BJ (cell line): ENCODE results near the gene PPARGC1A. TPM values are rescaled to one million over a fixed set of nuclear protein-coding genes. Genes with fewer than 3 reads are reported as not detected.

Experiments
- CTCF ChIA-PET: fragments of 350-600 bp; formaldehyde crosslinking; extraction: SDS; loops from one replicate; lab custom pipeline; 2021; ENCODE audit warnings: antibody characterized with exemption, inconsistent platforms; lab: Yijun Ruan, JAX
- POLR2A ChIA-PET: fragments of 300-600 bp; sonication (Branson Sonifier 250); formaldehyde crosslinking; extraction: SDS; loops from one replicate; lab custom pipeline; 2021; ENCODE audit warnings: antibody characterized with exemption; lab: Charles Lee
- DNase-seq: peaks from one replicate; pipeline ENCODE4 v3.0.0-alpha.2; 2011; ENCODE audit warnings: low read depth
- H3K27me3 ChIP-seq: 2 replicates; pipeline ENCODE4 v1.6.0; 2011; ENCODE audit warnings: low read length; ENCODE audit not compliant: control insufficient read depth, insufficient read depth
- H3K36me3 ChIP-seq: 2 replicates; pipeline ENCODE4 v1.5.1; 2011; ENCODE audit warnings: low read length; ENCODE audit not compliant: control insufficient read depth, insufficient read depth
- H3K4me3 ChIP-seq: 2 replicates; pipeline ENCODE4 v1.5.1; 2011; ENCODE audit warnings: low read depth, mild to moderate bottlenecking, control low read depth, low read length
- polyA plus RNA-seq: library from polyadenylated mRNA; depleted of rRNA; stranded (reverse); fragments of >200 nt; gene quantifications from 2 replicates; pipeline ENCODE4 v1.2.3, GENCODE V29; 2011
- TF ChIP-seq, protein P1 (sequence below): IDR thresholded peaks from 2 replicates; pipeline ENCODE4 v1.5.1; 2011; ENCODE audit warnings: low read depth, mild to moderate bottlenecking, control low read depth, inconsistent platforms, low read length, moderate library complexity; ENCODE audit not compliant: insufficient read depth

PPARGC1A gene
- polyA plus RNA-seq, 1 experiment, result 0.11 TPM

DNA sequence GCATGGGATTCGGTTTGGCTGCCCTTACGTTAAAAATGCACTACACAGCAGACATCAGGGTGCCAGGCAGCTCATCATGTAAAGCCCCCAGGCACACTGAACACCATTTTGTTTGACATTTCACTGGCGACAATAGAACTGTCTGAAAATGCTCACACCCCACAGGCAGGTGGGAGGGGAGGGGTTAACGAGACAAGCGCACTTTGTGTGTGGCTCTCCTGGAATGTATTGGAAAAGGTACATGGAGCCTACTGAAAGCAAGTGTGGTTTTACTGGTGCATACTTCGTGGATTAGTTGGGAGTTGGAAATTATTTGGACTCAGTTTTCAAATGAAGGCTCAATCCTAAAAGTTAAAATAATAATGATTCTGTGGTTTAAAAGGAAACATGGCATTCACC, 31.6 kb upstream of the PPARGC1A start:
- DNase-seq, result no peak
- ChIA-PET CTCF (no interaction called here), POLR2A (no interaction called here)
- H3K36me3 ChIP-seq, result no peaks in the 10 kb centered on the region
- no peaks in the 10 kb centered on the region for H3K27me3 ChIP-seq
- no peak overlapping the region for H3K4me3 ChIP-seq
- TF ChIP-seq, protein P1, sequence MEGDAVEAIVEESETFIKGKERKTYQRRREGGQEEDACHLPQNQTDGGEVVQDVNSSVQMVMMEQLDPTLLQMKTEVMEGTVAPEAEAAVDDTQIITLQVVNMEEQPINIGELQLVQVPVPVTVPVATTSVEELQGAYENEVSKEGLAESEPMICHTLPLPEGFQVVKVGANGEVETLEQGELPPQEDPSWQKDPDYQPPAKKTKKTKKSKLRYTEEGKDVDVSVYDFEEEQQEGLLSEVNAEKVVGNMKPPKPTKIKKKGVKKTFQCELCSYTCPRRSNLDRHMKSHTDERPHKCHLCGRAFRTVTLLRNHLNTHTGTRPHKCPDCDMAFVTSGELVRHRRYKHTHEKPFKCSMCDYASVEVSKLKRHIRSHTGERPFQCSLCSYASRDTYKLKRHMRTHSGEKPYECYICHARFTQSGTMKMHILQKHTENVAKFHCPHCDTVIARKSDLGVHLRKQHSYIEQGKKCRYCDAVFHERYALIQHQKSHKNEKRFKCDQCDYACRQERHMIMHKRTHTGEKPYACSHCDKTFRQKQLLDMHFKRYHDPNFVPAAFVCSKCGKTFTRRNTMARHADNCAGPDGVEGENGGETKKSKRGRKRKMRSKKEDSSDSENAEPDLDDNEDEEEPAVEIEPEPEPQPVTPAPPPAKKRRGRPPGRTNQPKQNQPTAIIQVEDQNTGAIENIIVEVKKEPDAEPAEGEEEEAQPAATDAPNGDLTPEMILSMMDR, result no peak

DNA sequence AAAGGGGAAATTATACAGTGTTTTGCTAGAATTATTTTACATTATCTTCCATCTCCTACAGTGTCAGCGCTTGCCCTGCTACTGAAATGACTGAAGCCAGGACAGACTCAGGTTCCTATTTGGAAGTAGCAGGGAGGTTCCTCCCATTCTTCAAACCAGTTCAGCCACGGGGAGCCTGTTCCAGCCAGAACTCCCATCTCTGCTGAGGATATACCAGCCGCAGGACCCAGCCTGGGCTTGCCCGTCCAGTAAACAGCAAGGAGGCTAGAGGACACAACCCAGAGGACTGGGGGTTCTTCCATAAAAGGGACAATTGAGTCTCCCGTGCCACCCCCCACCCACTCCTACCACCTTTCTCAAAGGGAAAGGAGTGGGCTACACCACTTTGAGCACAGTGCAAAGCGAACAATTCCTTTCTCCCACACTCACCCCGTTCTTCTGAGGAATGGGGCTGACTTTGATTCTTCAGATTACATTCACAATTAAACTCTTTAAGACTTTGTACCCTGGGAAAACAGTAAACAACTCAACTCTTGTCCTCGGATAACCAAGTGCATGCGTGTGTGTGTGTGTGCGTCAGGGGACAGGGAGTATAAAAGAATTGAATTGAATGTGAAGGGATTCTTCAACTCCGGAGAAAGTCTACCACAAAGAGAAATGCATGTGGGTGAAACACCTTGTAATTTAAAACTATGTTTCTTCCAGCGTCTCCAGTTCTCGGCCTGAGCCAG, 31.0 kb upstream of the PPARGC1A start:
- Histone ChIP-seq H3K36me3 (no peaks in the 10 kb centered on the region), H3K4me3 (no peak overlapping the region), H3K27me3 (no peaks in the 10 kb centered on the region)
- CTCF ChIA-PET, result interaction anchor here (0.8 kb wide), 1 partner anchor 30 kb away, joined by 3 read pairs; no protein-coding TSS in a partner anchor
- no peak for DNase-seq
- POLR2A ChIA-PET, result no interaction called here
- TF ChIP-seq, protein P1, result no peak

DNA sequence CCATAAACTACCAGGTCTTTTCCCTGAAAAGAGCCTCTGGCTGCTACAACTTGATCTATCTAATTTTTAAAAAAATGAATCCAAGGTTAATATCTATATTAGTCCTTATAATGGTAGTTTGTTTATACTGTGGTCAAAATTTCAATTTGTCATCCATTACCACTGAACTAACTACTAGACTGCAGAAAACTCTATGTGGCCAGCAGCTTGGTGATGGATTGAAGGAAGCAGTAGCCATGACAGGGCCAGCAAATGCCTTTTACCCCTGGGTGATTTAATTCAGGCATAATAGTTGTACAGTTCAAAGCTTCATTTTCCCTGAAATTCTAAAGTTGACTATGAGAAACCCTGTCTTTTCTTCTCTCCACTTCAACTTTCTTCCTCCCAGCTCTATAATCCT, 30.4 kb upstream of the PPARGC1A start:
- H3K4me3 ChIP-seq, result no peak overlapping the region
- no peaks in the 10 kb centered on the region for H3K36me3 ChIP-seq
- DNase-seq, result no peak
- H3K27me3 ChIP-seq, result no peaks in the 10 kb centered on the region
- POLR2A ChIA-PET, result no interaction called here
- CTCF ChIA-PET, result interaction anchor here (0.8 kb wide), 1 partner anchor 29 kb away, joined by 3 read pairs; no protein-coding TSS in a partner anchor
- TF ChIP-seq, protein P1, result no peak

DNA sequence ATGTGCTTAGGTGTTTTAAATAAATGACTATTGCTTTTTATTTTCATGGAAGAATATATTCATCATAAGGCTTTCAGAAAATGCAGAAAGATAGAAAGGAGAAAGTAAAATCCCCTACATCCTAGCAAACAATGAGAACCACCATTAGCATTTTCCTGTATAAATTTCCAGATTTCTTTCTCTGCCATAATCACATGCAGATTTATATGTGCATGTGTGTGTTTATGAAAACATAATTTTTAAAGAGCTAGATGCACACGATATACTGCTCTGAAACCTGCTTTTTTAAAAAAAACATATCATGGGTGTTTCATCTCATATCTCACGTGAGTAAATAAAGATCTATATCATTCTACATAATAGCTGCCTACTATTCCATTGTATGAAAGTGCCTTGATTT, 26.4 kb upstream of the PPARGC1A start:
- TF ChIP-seq, protein P1, result no peak
- no peak overlapping the region for H3K4me3 ChIP-seq
- CTCF ChIA-PET, result interaction anchor here (2.0 kb wide), 1 partner anchor 17 kb away, joined by 5 read pairs; no protein-coding TSS in a partner anchor
- H3K27me3 ChIP-seq, result no peaks in the 10 kb centered on the region
- POLR2A ChIA-PET, result interaction anchor here (0.6 kb wide), 1 partner anchor 25 kb away, joined by 3 read pairs; no protein-coding TSS in a partner anchor
- H3K36me3 ChIP-seq, result no peaks in the 10 kb centered on the region
- DNase-seq, result no peak

DNA sequence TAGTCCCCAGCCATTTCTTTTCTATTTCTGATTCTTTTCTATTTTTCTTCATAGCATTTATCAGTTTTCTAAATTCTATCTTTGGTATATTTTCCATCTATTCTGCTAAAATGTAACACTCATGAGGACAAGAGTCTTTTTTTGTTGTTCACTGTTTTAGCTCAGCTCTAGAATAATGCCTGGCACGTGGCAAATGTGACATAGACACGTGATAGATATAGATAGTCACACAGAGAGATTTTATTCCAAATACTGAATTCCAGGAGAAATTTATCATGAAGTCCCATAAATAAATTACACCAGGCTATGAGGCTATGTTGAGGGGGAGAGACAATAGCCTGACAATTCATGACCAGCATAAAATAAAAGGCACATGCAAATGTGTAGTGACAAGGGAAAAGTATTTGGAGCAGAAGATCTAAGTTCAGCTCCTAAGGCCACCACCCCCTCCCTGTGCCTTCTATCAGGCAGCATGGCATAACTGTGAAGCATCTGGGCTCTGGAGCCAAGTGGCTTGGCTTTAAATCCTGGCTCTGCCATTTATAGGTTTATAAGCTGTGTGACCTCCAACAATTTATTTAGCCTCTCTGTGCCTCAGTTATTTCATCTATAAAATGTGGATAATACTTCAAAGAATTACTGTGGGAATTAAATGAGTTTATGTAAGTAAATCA, 25.7 kb upstream of the PPARGC1A start:
- Histone ChIP-seq H3K4me3 (no peak overlapping the region), H3K27me3 (no peaks in the 10 kb centered on the region), H3K36me3 (no peaks in the 10 kb centered on the region)
- DNase-seq, result no peak
- ChIA-PET POLR2A (no interaction called here), CTCF (interaction anchor here (2.0 kb wide), 1 partner anchor 17 kb away, joined by 5 read pairs; no protein-coding TSS in a partner anchor)
- TF ChIP-seq, protein P1, result no peak
